IMR-90 (cell line): ENCODE measurements around the gene ERGIC1. TPM values are rescaled to one million over a fixed set of nuclear protein-coding genes. Genes with fewer than 3 reads are reported as not detected.
A peak's percentile ranks its signal among the peaks of the same experiment; 100 is the strongest.

Source experiments
- ATAC-seq: fragments of 200-7000 bp; cut with Tn5 transposase; 2 replicates; pipeline ENCODE4 v1.9.1; 2020; ENCODE audit warnings: low read depth, mild to moderate bottlenecking, moderate library complexity
- BruUV-seq: library from RNA; stranded (reverse); fragments of 400-500 nt; replicated peaks from 2 replicates; lab custom pipeline; 2021; lab: Mats Ljungman, UMichigan
- CTCF ChIA-PET: fragments of 300-600 bp; formaldehyde crosslinking; extraction: SDS; loops from one replicate; lab custom pipeline; 2021; ENCODE audit warnings: antibody characterized with exemption; lab: Yijun Ruan, JAX
- POLR2A ChIA-PET: fragments of 300-600 bp; sonication (Branson Sonifier 250); formaldehyde crosslinking; loops from one replicate; lab custom pipeline; 2022; ENCODE audit warnings: antibody characterized with exemption; ENCODE audit not compliant: unreplicated experiment; lab: Charles Lee
- DNase-seq: peaks from one replicate; pipeline ENCODE4 v3.0.0; 2013
- H2AFZ ChIP-seq: replicated peaks from 2 replicates; pipeline ENCODE3; 2013; ENCODE audit warnings: low read length, mild to moderate bottlenecking; ENCODE audit not compliant: poor library complexity
- H2AK5ac ChIP-seq: 2 replicates; pipeline ENCODE4 v1.6.1; 2013; ENCODE audit warnings: low read depth, low read length, inconsistent platforms
- H2AK9ac ChIP-seq: replicated peaks from 2 replicates; pipeline ENCODE3; 2013; ENCODE audit warnings: mild to moderate bottlenecking, low read depth, low read length, moderate library complexity; ENCODE audit not compliant: poor library complexity
- H2BK120ac ChIP-seq: 2 replicates; pipeline ENCODE4 v1.6.1; 2013; ENCODE audit warnings: low read depth, low read length, inconsistent platforms
- H2BK15ac ChIP-seq: 3 replicates; pipeline ENCODE4 v1.6.1; 2013; ENCODE audit warnings: low read depth, low read length, inconsistent platforms
- H2BK20ac ChIP-seq: 2 replicates; pipeline ENCODE4 v1.6.1; 2013; ENCODE audit warnings: low read depth, mild to moderate bottlenecking, inconsistent platforms, low read length, moderate library complexity
- H2BK5ac ChIP-seq: 2 replicates; pipeline ENCODE4 v1.6.1; 2013; ENCODE audit warnings: mild to moderate bottlenecking, low read depth, low read length, inconsistent platforms; ENCODE audit not compliant: poor library complexity, severe bottlenecking
- H3K14ac ChIP-seq: replicated peaks from 2 replicates; pipeline ENCODE4 v1.6.1; 2013; ENCODE audit warnings: low read depth, low read length, inconsistent platforms
- H3K18ac ChIP-seq: 2 replicates; pipeline ENCODE4 v1.6.1; 2013; ENCODE audit warnings: low read depth, low read length, control low read depth
- H3K23ac ChIP-seq: 2 replicates; pipeline ENCODE4 v1.6.1; 2013; ENCODE audit warnings: low read depth, low read length, inconsistent platforms
- H3K27ac ChIP-seq: 2 replicates; pipeline ENCODE4 v1.5.1; 2013; ENCODE audit warnings: mild to moderate bottlenecking, control low read depth, low read length; ENCODE audit not compliant: insufficient read depth
- H3K27me3 ChIP-seq: 2 replicates; pipeline ENCODE4 v1.6.1; 2013; ENCODE audit warnings: low read length; ENCODE audit not compliant: control insufficient read depth, insufficient read depth
- H3K36me3 ChIP-seq: 2 replicates; pipeline ENCODE4 v1.6.1; 2013; ENCODE audit warnings: low read length, mixed read lengths; ENCODE audit not compliant: control insufficient read depth, insufficient read depth
- H3K4ac ChIP-seq: 2 replicates; pipeline ENCODE4 v1.6.1; 2013; ENCODE audit warnings: low read depth, low read length, inconsistent platforms
- H3K4me1 ChIP-seq: 2 replicates; pipeline ENCODE4 v1.6.1; 2013; ENCODE audit warnings: low read length, mixed read lengths; ENCODE audit not compliant: control insufficient read depth, insufficient read depth
- H3K4me2 ChIP-seq: 2 replicates; pipeline ENCODE4 v1.6.1; 2013; ENCODE audit warnings: low read depth, mild to moderate bottlenecking, control low read depth, low read length, moderate library complexity
- H3K4me3 ChIP-seq: 2 replicates; pipeline ENCODE4 v1.5.1; 2013; ENCODE audit warnings: low read depth, mild to moderate bottlenecking, control low read depth, low read length, moderate library complexity; ENCODE audit not compliant: insufficient read depth
- H3K56ac ChIP-seq: 2 replicates; pipeline ENCODE4 v1.6.1; 2013; ENCODE audit warnings: low read length, inconsistent platforms; ENCODE audit not compliant: insufficient read depth; ENCODE audit errors: extremely low read depth
- H3K79me1 ChIP-seq, 2 experiments: 2 replicates each; pipeline ENCODE4 v1.6.1; 2013; ENCODE audit warnings: low read length in 2 of 2, inconsistent platforms in 1 of 2, low read depth in 1 of 2
- H3K9ac ChIP-seq: 2 replicates; pipeline ENCODE4 v1.6.1; 2013; ENCODE audit warnings: low read depth, low read length, control low read depth
- H3K9me1 ChIP-seq: 2 replicates; pipeline ENCODE4 v1.6.1; 2013; ENCODE audit warnings: low read length, inconsistent platforms; ENCODE audit not compliant: insufficient read depth
- H3K9me3 ChIP-seq: 2 replicates; pipeline ENCODE4 v1.6.1; 2013; ENCODE audit warnings: low read length; ENCODE audit not compliant: control insufficient read depth, insufficient read depth
- H4K20me1 ChIP-seq: 2 replicates; pipeline ENCODE4 v1.6.1; 2013; ENCODE audit warnings: low read length, inconsistent platforms; ENCODE audit not compliant: insufficient read depth
- H4K5ac ChIP-seq: 2 replicates; pipeline ENCODE4 v1.6.1; 2013; ENCODE audit warnings: mild to moderate bottlenecking, low read depth, low read length, control low read depth
- H4K8ac ChIP-seq, 2 experiments: 2 replicates each; pipeline ENCODE4 v1.6.1; 2013; ENCODE audit warnings: low read depth in 2 of 2, low read length in 2 of 2, control low read depth in 1 of 2, inconsistent platforms in 1 of 2
- H4K91ac ChIP-seq: 2 replicates; pipeline ENCODE4 v1.6.1; 2013; ENCODE audit warnings: low read depth, low read length, inconsistent platforms; ENCODE audit not compliant: insufficient read depth
- BHLHE40 ChIP-seq: fragments of 150-350 bp; IDR thresholded peaks from 2 replicates; pipeline ENCODE4 v1.6.1; 2016; ENCODE audit warnings: mild to moderate bottlenecking, low read depth, low read length
- CHD1 ChIP-seq: IDR thresholded peaks from 2 replicates; pipeline ENCODE4 v1.6.1; 2012; ENCODE audit warnings: low read depth, low read length, improper control_type of control experiment
- ELK1 ChIP-seq: fragments of 150-350 bp; IDR thresholded peaks from 2 replicates; pipeline ENCODE4 v1.6.1; 2016; ENCODE audit warnings: low read depth, mild to moderate bottlenecking, low read length, moderate library complexity, borderline replicate concordance
- USF2 ChIP-seq: fragments of 150-350 bp; IDR thresholded peaks from 2 replicates; pipeline ENCODE4 v1.6.1; 2017; ENCODE audit warnings: mild to moderate bottlenecking, antibody characterized with exemption, low read length, low read depth
- WGBS, 2 experiments: methylation state at CpG; one replicate each; pipeline versions ENCODE4 v1.1.5 to v1.1.7; 2013; ENCODE audit warnings: missing lambda C conversion rate in 2 of 2; ENCODE audit not compliant: insufficient read length in 1 of 2; ENCODE audit errors: extremely low coverage in 2 of 2; 5-methylcytosine and 5-hydroxymethylcytosine counted together
- dilution Hi-C: fragments of 300-500 bp; cut with HindIII; formaldehyde crosslinking; loops from one replicate; pipeline ENCODE4 v1.14.3; 2018; ENCODE audit warnings: low sequenced_read_pairs; ENCODE audit not compliant: unreplicated experiment
- in situ Hi-C: fragments of 300-500 bp; cut with MboI; formaldehyde crosslinking; loops from 3 replicates; pipeline ENCODE4 v1.14.3; 2019; ENCODE audit warnings: low sequenced_read_pairs, inconsistent platforms, mixed read lengths
- intact Hi-C: fragments of 100-400 bp; cut with micrococcal nuclease; formaldehyde crosslinking; loops from 2 replicates; pipeline ENCODE4 v1.10.0; 2022
- polyA plus RNA-seq, 3 experiments: library from polyadenylated mRNA; depleted of rRNA; stranded (reverse); fragments of >200 nt; gene quantifications; 2 replicates each; pipeline ENCODE4 v1.2.3, GENCODE V29; 2012; ENCODE audit warnings: low replicate concordance in 1 of 3
- total RNA-seq: library from RNA; depleted of rRNA; stranded (reverse); fragments of >200 nt; gene quantifications from 2 replicates; pipeline ENCODE4 v1.2.3, GENCODE V29; 2012

ERGIC1 gene
- total and polyA plus RNA-seq, 2 of the 4 experiments (the other 2 are of a cell fraction) = 134 to 192 TPM

- WGBS, 2 experiments = no CpG with 5 or more reads among the region's 1 CpG
- ATAC-seq = no peak
These were observed 77.9 kb downstream of the ERGIC1 start for GRCh38 chr5:172911976-172912375.

More at GRCh38 chr5:172911976-172912375, 77.9 kb downstream of the ERGIC1 start:
- Histone ChIP-seq H3K27ac (peak overlapping the region; percentile 91), H3K56ac (no peak overlapping the region; the same call in 1 of the 2 replicates), H3K79me1 (peaks cover 18 to 59% of the 10 kb centered on the region in 2 experiments), H2BK5ac (peak overlapping the region; percentile 92), H3K4me2 (no peak overlapping the region), H3K9me3 (no peaks in the 10 kb centered on the region), H4K8ac (peak overlapping the region; percentile 70 to 89), H2BK15ac (no peak overlapping the region), H3K9me1 (peaks cover 13% of the 10 kb centered on the region), H2BK120ac (peak overlapping the region; percentile 59), H3K18ac (peak overlapping the region; percentile 84), H4K91ac (peak overlapping the region; percentile 38; the same call in 1 of the 2 replicates), H3K4ac (peak overlapping the region; percentile 64), H3K14ac (peak overlapping the region; percentile 60; the same call in 1 of the 2 replicates), H2AFZ (no peak overlapping the region), H3K27me3 (no peaks in the 10 kb centered on the region), H4K5ac (peak overlapping the region; percentile 81), H3K36me3 (peaks cover 33% of the 10 kb centered on the region), H2AK5ac (peak overlapping the region; percentile 11; the same call in 1 of the 2 replicates), H3K4me3 (no peak overlapping the region), H2AK9ac (no peak overlapping the region), H2BK20ac (peak overlapping the region; percentile 57), H3K23ac (peak overlapping the region; percentile 17; the same call in 1 of the 2 replicates), H3K9ac (peak overlapping the region; percentile 59; the same call in 1 of the 2 replicates), H3K4me1 (peaks cover 23% of the 10 kb centered on the region), H4K20me1 (peaks cover 9% of the 10 kb centered on the region; the same call in 1 of the 2 replicates)
- TF ChIP-seq BHLHE40 (no peak), CHD1 (no peak), USF2 (no peak), ELK1 (no peak)
- dilution Hi-C loops = no loop called here
- intact Hi-C loops = loop anchor here (1.0 kb wide), 1 partner anchor 17 kb away; no protein-coding TSS in a partner anchor
- DNase-seq = no peak
- CTCF ChIA-PET = interaction anchor here (1.1 kb wide), 1 partner anchor 195 kb away, joined by 12 read pairs; no protein-coding TSS in a partner anchor
- no TSS peak for BruUV-seq
- in situ Hi-C loops = no loop called here
- POLR2A ChIA-PET = interaction anchor here (0.6 kb wide), 1 partner anchor 8 kb away, joined by 5 read pairs; no protein-coding TSS in a partner anchor
